HK-2 (cell line): ENCODE results near the gene TSPO.

Source experiments
- DNase-seq: peaks from one replicate; pipeline ENCODE4 v3.0.0-alpha.2; 2018; ENCODE audit not compliant: unreplicated experiment

TSPO gene

DNA sequence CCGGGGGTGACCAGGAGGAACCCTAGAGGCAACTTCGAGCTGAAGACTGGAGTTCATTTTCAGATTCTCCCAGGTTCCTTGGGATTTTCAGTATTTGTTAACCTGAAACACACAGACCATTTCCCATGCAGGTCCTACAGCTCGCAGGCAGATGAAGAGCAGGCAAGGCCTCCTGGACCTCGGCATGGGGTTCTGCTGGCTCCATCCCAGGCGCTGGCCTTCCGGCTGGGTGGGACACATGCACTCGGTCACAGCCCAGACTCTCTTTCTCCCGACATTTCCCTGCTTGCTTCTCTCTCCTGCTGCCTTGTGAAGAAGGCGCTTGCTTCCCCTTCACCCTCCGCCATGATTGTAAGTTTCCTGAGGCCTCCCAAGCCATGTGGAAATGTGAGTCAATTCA is 51.0 kb downstream of the TSPO start:
- no peak for DNase-seq

DNA sequence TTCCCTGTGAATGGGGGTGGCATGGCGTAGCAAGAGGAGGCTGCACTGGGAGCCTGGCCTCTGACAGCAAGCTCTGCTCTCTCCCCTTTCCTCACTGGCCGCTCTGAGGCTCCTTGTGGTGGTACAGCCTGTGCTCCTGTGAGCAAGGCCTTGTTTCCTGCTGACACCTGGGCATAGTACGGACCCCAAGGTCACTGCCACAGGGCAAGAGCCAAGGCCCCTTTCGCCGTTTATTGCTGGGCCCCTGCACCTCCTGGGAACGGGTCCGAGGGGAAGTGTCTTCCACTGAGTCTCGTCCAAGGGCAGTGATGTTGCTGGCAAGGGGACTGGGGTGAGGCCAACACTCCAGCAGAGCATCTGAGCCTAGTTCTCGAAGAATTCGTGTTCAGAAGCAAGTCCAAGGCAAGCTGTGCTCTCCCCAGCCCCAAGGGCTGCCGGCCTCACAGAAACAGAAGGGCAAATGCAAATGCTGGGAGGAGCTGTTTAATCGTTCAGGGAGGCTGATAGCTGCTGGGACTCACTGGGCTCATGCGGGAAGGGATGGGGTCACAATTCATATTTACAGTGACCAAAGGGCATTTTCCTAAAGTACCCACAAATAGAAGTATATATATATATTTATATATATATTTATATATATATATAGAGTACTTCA is 51.5 kb downstream of the TSPO start:
- no peak for DNase-seq

DNA sequence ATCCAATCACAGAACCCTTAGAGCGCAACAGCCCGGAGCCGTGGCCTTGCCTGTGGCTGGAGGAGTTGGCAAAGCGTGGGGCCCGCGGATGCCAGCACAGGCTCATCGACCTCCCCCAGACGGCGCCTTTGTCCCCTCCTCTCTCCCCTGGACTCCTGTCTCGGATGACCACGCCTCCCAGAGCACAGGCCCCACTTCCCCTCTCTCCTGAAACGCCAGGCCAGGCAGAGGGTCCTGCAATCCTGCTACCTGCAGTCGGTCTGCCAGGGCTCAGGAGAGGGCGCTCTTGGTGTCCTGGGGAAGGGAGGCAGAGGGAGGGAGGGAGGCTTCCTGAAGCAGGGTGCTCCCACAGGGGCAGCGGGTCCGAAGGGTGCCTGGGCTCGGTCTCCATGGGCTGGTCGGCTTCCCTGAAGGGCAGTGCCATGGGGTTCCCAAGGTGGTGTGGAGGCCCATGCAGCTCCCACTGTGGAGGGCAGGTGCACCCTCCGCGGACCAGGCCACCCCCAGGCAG is 52.2 kb downstream of the TSPO start:
- no peak for DNase-seq

DNA sequence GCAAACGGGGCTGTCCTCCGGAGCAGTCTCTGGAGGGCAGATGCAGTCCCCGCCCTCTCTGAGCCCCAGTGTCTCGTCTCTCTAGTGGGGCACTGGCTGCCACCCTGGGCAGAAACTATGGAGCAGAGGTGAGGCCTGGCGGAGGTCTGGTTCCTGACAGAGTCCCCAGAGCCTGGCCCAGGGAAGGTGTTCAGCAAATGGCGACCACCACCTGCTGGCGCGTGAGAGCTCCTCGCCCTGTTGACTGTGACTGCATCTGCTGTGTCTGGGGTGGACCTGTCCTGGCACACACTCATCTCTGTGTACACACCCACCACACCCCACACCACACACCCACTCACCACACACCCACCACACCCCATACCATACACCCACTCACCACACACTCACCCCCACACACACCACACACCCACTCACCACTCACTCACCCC is 53.9 kb downstream of the TSPO start:
- no peak for DNase-seq

DNA sequence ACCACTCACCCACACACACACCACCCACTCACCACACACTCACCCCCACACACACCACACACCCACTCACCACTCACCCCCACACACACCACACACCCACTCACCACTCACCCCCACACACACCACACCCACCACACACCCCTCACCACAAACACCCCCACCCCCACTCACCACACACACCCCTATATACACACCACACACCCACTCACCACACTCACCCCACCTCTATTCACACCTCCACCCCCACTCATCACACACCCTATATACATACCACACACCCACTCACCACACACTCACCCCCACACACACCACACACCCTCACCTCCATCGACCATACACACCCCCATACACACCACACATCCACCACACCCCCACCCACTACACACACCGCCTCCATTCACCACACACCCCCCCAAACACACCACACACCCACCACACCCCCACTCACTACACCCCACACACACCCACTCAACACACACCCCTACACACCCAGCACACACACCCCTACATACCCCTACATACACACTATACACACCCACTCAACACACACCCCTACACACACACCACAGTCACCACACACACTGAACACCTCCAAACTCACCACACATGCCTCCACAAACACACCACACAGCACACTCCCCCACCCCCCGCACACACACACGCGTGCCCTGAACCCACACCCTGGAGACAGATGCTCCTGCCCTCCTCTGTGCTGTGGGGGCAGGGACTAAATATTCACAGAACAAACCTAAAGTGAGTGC is 54.6 kb downstream of the TSPO start:
- no peak for DNase-seq

DNA sequence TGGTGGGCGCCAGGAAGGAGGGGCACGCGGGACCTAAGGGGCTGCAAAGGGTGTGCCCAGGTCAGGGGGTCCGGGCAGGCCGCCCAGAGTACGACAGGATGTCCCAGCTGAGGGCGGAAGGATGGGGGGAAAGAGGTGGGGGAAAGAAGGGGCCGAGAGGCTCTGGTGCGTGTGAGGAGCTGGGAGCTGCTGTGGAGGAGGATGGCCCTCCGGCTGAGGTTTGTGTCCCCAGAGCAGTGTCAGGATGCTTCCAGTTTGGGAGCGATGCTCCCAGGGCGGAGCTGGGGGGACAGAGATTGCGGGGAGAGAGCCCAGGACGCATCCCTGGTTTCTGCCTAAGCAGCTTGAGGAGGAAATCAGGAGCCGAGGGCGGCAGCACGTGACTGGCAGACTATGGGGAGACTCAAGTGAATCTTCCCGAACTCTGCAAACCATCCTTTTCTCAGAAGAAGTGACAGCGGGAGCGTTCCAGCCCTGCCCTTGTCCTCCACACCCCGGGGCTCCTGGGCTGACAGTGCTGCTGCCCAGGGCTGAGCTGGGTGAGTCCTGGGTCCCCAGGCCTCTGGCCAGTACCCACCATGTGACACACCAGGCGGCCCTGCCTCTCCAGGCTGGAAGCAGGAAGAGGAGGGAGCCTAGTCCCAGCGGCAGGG is 55.3 kb downstream of the TSPO start:
- no peak for DNase-seq

DNA sequence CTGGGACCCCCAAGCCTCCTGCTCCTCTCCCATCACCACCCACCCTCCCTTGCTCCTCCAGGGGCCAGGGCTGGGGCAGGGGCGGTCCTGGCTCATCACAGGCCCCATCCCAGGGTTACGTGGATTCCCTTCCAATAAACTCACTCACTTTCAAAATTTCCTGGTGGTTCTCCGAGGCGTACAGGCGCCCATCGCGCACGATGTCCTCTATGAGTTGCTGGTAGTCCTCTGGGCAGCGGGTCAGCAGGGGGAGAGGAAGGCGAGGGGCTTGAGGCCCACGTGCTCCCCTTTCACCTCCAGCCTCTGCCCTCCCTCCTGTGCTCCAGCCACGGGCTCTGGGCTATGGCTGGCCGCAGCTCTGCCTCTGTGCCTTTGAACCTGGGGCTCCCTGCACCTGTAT is 56.0 kb downstream of the TSPO start:
- DNase-seq, result no peak

DNA sequence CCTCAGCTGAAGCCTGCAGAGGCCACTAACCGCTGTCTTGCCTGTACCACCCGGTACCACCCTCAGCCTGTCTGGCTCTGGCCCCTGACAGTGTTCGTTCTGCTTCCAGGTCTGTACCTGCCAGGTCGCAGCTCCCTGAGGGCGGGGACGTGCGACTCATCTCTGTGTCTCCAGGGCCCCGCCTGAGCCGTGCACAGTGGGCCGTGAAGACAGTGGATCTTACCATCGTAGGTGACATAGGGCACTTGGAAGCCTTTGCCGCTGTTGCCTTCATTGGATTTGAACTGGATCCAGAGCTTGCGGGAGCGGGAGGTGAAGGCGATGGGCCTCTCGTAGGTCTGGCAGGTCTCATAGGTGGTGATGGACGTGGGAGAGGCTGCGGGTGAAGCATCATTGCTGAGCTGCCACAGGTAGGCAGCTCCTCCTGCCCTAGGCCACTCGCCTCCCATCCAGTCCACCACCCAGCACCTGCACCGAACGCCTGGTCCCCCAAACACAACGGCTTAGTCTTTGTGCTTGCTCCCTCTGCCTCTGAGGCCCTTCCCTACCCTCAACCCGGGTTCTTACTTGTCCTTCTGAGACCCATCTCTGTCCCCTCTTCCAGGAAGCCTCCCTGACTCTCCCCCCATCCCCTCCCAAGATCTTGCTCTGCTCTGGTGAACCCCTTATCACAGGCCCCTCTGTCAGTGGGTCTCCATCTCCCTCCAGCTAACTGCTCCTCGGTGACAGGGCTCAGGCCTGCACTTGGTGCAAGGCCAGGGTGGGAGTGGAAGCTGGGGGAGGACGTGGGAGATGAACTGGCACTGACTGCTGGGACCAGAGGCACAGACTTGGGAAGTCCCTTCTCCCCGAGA is 56.7 kb downstream of the TSPO start:
- no peak for DNase-seq

DNA sequence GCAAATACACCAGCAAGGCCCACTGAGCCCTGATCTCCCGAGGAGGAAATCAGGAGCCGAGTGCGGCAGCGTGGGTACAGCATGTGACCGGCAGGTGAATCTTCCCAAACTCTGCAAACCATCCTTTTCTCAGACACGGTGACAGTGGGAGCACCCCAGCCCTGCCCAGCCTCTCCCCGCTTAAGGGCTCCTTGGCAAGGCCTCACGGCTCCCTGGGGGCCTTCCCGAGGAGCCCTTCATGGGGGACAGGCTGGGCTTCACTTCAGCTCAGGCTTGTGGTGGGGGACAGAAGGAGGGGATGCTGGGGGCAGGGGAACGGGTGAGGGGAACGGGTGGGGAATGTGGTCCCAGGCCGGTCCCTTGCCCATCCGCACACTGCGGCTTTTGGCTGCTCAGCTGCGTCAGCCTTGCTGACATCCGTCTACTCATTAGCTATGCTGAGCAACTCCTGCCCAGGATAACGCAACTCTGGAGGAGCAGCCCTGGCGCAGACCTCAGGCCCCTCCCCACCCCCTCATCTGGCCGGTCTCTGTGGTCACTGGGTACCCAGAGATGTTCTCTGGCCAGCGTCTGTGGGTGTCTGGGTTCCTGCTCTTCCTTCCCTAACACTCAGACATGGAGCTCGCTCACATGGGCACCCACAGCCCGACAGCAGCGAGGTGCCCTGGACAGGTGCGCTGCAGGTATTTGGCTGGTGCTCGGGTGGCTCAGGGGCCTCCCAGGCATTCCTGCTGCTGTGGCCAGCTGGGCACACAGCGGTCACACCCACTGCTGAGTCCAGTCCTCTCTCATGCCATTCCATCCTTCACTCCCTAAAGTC is 57.6 kb downstream of the TSPO start:
- DNase-seq, result no peak

DNA sequence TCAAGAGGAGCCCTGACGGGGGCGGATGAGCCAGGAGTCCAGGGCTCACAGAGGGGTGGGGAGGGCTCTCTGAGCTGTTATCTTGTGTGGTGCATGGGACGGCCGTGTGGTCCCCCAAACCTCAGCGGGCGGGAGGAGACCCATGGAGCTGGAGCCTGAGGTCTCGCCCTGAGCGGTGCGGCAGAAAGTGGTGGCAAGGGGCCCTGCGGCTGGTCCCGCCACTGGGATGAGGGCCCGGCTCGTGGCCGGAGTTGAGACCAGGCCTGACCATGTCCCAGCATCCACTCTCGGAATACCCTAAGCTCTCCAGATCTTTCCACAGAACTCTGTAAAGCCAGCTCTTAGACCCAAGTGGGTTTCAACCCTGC is 58.1 kb downstream of the TSPO start:
- no peak for DNase-seq

DNA sequence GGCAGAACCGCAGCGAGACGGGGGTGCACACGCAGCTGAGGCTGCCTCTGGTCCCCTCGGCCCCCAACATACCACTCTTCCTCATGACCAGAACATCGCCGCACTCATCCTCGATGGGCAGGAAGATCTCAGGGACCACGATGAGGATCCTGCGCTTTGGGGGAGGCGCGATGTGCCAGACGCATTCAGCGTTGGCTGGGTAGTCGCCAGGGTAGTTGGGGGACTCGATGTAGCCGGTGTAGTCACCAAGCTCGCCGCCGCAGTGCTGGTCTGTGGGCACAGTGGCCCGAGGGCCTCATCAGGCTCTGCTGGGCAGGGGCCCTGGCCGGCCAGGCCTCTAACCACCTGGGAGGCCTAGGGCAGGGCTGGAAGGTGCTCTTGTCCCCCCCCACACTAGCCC is 58.6 kb downstream of the TSPO start:
- no peak for DNase-seq

DNA sequence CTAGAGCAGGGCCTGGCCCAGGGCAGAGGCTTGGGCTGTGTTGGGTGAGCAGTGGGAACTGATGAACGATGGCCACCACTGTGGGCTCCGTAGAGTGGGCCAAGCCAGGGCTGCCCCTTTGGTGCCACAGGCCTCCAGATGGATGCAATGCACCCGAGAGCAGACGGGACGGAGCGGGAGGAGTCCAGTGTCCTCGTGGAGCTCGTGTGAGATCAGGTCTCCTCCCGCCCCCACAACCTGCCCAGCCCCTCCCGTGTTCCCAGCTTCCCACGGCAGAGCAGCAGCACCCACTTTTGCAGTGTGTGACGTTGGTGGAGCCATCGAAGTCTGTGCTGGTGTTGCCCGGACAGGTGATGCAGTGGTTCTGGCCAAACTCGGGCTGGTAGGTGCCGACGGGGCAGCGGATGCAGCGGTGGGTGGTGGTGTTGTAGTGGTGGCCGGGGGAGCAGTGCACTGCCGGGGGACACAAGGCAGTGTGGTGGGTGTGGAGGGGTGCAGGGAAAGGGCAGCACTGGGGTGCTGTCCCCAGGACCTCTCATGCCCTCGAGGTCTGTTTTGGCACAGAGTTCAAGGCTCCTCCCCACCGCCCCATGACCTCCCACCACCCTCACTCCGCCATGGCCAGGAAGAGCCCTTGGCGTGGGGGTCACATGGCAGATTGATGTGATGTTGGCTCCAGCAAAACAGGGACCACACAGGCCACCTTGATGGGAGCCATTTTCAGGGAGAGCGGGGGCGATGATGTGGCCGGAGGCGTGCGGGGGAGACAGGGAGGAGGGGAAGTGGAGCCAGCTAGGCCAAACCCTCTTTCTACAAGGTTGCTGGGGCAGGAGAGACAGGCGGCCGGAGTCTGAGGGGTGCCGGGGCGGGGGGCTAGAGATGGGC is 59.5 kb downstream of the TSPO start:
- DNase-seq, result no peak

DNA sequence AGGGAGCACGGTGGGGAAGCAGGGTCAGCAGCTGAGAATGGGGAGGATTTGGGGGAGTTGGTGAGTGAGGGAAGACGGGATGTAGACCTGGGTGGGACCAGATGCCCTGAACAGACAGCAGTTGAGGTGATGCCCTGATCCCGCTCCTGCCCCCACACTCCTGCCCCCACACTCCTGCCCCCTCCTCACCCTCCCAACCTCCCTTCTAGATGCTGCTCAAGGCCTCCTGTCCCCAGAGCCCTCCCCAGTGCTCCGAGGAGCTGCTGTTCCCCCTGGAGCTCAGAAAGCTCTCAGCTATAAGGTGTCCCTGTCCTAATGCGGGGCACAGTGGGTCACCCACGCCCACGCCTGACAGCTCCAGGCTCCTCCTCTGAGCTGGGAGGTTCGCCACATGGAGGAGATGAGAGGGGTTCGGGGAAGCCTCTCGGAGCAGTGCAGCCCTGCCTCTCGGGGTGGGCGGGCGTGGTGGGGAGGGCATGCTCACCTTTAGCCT is 60.6 kb downstream of the TSPO start:
- no peak for DNase-seq

DNA sequence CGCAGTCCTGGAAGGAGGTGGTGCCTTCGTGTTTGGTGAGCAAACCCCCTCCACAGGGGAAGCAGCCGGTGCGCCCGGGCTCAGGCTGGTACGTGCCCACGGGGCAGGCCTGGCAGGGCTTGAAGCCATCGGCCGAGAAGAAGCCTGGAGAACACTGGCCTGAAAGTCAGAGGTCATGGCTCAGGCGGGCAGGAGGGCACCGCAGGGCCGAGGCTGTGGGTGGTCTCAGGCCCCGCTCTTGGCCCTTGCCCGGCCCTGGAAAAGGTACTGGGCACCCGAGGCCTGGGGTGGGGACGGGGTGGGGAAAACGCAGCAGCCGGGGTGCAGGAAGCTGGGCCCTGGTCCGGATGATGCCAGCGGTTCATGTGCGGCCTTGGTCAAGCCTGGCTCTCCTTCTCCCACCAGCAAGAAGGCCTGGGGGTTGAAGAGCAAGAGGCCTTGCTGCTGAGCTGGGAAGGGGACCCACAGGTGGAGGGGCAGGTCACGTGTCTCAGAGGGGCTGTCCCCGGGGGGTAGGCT is 61.1 kb downstream of the TSPO start:
- DNase-seq, result no peak
